ENCODE results near the gene DGKI. TPM values are rescaled to one million over a fixed set of nuclear protein-coding genes. Genes with fewer than 3 reads are reported as not detected.

DGKI gene
- polyA plus RNA-seq, 4 donors = 1.5 to 2.0 (median 1.7) TPM

DNA sequence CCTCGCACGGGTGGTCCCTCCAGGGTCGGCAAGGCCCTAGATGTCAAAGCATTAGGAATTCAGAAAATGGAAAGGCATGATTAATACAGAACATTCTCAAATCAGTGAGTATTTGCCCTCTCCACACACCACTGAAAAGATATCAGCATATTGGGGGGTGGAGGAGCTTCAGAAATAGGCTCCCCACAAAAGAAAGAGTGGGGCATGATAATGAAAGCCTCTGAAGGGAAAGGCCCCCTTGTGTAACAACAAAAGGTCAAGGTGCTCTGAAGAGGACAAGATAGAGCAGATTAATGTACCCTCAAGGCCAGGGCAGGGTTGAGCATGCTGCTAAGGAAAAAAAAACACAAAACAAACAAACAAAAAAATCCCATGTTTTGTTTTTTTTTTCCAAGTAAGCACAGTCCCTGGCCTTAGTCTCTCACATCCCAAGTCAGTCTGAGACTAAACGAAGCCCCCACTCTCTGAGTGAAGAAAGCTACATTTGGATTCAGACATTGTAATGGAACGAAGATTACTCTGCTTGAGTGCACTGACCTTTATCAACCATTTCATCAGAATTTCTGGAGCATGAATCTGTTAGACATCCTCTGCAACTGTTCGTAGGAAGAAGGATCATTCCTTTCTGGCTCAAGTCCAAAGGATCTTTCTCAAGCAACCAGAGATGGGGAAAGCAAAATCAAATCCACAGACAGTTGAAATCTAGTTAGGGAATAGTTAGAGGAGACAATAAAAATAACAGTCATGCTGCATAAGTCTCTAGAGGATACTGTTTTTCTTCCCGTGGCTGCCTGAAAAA lies 27.4 kb upstream of the DGKI start:
- no peak for DNase-seq (ENCODE audit: low read depth in 4 of 4, low spot score in 2 of 4)

DNA sequence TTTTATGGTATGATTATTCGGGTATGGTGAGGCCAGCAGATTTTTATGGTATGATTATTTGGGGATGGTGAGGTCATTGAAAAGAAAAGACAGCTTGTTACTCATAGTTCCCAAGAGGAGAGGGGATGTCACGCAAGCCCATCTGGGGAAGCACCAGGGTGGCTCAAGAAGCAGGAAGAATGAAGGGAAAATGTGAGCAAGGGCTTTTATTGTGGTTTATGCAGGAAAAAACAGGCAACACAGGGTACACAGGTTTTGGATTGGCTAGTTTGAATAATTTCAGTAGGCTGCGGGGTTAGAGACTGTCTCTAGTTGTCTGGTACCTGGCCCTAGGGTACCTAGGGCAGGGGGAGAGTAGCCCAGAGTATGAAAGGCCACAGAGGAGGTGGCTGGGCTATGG lies 26.8 kb upstream of the DGKI start:
- DNase-seq (ENCODE audit: low read depth in 4 of 4, low spot score in 2 of 4) = no peak

DNA sequence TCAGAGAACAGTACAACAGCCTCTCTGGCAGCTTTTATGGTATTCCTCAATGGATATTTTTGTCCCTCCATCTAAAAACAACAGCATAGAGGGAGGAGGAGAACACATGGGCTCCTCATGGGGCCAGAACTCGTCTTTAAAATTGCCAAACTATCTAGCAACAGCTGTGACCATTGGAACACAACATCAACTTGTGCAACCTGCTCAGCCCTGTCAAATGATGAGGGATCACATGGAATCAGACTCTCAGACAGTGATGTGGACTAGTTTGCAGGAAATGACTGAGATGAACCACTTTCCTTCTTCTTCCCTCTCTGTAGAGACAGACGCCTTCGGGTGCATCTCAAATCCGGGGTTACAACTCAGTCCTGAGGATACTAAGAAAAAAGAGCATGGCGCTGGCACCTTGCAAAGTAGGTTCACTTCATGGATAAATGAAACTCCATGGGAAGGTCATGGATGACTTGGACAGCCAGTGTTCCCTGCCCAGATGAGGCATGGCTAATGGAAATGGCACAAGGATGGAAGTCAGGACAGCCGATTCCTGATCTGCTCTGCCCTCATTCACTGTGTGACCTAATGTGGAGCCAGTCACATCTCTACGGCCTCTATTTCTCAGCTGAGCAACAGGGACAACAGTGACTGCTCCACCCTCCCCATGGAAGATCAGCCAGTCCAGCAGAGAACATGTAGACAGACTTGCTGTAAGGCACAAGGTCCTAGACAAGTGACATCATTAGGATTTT lies 24.6 kb upstream of the DGKI start:
- no peak for DNase-seq (ENCODE audit: low read depth in 4 of 4, low spot score in 2 of 4)

DNA sequence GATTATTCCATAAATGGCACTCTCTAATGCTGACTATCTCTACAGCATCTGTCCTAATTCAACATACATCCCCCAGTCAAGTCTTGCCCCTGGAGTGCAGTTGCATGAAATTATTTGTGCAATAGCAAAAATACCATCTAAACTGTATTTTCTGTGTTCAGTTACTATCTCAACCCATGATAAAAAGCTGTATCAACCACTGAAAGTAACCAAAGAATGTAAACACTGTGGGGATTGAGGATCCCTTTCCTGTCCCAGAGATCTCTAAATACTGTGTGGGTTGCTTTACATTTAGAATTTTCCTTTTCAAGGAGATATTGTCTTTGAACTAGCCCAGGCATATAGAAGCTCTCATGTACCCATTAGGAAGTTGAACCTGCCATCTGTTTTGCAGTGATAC lies 23.9 kb upstream of the DGKI start:
- DNase-seq (ENCODE audit: low read depth in 4 of 4, low spot score in 2 of 4) = no peak

DNA sequence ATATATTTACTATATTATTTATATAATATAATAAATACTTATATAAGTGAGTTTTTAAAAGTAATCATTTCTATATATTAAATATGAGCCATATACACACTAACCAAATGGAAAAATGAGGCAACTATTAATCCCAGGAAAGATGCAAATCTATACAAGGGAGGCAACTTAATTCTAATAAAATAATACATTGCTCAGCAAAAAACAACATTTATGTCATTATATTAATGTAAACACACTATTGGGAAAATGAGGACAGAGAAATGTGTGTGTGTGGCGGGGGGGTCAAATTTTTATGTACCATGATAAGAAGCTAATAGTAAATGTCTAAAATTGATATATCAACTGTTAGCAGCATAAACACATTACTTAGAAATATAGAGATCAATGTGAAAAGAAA lies 23.3 kb upstream of the DGKI start:
- DNase-seq (ENCODE audit: low read depth in 4 of 4, low spot score in 2 of 4) = no peak

DNA sequence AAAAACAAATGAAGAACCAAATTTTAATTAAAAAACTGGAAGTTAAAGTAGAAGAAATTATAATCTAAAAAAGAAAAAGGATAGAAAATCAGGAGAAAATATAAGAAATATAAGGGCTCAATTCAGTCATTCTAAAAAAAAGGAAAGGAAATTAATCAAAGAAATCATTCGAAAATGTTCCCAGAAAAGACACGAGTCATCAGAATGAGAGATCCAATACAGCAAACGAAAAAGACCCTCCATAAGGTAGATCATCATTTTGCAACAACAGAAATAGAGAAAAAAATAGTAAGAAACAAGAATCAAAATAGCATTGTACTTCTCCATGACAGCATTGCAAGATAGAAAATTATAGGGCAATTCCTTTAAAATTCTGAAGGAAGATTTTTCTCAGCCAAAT lies 22.5 kb upstream of the DGKI start:
- no peak for DNase-seq (ENCODE audit: low read depth in 4 of 4, low spot score in 2 of 4)

DNA sequence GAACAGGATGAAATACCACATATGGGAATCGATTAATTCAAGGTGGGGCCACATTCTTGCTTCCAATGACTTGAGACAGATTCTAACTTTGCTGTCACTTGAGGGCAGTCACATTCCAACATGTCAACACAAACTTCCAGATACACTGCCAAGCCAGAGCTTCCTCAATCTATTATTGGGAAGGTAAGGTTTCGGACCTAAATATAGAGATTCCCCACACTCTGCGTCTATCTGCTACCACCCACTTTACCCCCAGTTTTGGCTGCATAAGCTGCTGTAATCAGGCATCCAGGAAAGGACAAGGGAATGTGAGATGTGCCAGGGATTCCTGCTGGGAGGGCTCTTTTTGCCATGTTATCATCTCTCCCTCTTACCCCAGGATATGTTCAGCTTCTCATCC lies 20.5 kb upstream of the DGKI start:
- no peak for DNase-seq (ENCODE audit: low read depth in 4 of 4, low spot score in 2 of 4)

DNA sequence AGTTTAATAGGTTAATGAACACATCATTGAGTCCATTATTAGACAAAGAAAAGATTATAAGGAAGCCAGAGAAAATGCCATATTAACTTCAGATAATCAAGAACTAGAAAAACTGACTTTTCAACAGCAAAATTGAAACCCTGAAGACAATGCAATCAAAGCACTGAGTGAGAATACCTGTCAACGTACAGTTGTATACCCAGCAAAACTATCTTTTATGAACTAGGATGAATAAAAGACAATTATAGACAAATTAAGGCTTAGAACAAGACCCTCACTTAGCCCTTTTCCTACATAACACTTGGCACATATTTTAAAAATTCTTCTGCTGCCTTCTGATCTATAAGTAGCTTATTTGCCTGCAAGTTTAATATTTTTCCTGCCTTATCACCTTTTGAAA lies 19.0 kb upstream of the DGKI start:
- DNase-seq (ENCODE audit: low read depth in 4 of 4, low spot score in 2 of 4) = no peak

DNA sequence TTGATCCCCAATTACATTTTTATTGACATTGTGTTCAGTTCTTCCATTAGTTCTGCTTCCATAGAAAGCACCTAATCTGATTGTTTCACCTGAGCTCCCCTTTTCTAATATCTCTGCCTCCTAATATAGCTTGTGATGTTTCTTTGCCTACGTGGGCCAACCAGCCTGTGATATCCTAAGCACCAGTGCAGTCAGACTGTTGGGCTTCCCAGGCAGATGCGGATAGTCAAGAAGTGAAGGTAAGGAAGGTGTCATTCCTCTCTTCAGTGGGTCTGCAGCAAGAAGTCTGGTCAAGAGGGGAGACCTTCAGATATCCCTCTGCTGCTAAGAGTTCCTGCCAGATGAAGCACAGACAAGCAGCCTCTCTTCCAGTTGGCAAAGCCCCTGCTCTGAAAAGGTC lies 16.2 kb upstream of the DGKI start:
- DNase-seq (ENCODE audit: low read depth in 4 of 4, low spot score in 2 of 4) = no peak

DNA sequence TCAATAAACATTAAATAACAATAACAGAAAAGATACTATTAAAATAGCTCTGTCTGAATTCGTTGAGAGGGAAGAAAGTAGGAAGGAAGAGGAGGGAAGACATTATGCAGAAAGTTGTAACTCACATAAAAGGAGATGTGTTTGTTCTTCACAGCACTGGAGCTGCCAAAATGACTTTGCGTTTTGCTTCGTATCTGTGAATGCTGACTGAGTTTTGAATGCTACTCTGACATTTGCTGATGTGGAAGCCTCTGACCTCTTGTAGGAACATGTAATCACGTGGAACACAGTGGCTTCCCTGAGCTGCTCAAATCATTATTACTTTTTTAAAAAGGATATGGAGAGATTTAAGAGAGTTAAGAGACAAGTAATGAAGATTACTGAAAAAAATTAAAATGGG lies 15.6 kb upstream of the DGKI start:
- DNase-seq (ENCODE audit: low read depth in 4 of 4, low spot score in 2 of 4) = no peak

DNA sequence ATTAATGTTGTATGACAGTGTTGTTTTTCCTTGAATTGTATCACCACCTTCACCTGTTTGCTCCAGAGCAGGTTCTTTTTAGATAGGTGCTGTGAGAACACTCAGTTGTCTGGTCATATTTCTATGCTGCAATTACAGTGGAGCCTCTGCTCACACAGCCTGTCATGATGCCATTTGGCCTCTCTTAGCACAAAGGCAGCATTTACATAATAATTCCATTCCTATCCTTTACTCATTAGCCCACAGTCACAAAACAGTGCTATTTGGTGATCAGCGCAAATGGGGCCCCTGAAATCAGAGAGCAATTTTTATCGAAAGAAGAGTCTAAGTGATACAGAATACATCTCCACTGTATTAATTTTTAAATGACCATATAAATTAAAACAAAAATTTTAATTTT lies 13.8 kb upstream of the DGKI start:
- DNase-seq (ENCODE audit: low read depth in 4 of 4, low spot score in 2 of 4) = no peak

DNA sequence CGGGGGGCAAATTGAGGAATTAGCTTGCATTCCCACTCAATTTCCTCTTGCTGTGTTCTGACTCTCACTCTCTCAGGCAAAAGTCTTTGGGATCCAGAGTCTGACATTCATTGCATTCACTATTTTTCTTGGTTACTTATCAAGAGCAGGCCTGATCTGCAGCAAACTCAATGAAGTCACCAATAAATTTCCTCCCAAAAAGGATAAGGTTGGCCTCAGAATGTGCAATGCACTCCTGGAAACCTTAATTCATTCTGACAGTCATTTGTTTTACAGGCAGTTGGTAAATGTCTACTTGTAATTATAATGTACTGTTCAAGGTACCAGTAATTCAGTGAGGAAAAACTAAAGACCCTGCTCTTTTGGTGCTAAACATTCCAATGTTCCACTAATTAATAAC lies 6.3 kb upstream of the DGKI start:
- DNase-seq (ENCODE audit: low read depth in 4 of 4, low spot score in 2 of 4) = no peak

DNA sequence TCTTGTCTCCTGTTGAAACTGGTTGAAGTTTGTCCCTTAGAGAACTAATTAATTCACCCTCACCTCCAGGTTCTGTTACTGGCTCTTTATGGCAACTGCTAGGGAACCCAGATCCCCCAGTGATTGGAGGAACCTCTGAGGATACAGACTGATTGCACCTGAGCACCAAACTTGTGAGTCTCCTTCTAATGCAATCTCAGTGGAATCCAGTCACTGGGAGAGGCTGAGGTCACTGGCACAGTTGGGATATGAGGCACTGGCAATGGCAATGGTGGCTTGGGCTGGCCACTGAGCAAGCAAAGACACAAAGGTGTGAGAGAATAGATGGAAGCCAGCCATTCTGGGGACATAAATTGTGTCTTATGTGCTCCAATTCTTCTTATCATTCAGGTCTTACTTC lies 5.3 kb upstream of the DGKI start:
- no peak for DNase-seq (ENCODE audit: low read depth in 4 of 4, low spot score in 2 of 4)

DNA sequence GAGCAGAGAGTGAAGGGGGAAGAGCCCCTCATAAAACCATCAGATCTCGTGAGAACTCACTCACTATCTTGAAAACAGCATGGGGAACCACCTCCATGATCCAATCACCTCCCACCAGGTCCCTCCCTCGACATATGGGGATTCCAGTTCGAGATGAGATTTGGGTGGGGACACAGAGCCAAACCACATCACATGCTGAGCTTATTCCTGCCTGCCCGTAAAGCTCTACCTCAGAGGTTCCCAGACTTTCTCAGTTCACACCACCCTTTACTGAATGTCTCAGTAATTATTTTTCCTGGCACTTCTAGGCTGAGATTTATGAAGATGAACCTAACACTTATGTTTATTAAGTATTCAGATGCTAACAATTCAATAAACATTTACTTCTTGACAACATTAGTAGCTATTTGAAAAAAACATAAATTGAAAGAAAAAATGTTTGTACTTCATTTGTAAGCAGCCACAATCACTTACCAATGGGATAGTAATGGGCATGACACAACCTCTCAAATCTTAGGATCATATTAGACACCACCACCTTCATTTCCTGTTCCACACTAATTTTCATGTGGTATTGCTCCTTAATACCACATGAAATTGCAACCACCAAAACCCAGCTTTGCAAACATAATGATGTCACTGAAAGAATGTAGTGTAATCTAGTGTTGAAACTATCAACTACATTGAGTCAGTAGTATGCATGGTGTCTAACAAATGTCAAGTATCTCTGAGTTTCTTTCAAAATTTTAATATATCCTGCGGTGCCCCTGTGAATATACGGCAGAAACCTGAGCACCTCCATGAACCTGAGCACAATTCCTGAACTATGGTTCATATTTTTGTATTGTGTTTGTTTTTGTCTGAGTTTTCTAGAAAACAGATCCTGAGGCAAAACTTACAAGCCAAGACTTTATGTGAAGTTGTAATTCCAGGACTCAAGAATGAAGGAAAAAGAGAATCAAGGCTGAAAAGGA lies 4.5 kb upstream of the DGKI start:
- DNase-seq (ENCODE audit: low read depth in 4 of 4, low spot score in 2 of 4) = no peak

DNA sequence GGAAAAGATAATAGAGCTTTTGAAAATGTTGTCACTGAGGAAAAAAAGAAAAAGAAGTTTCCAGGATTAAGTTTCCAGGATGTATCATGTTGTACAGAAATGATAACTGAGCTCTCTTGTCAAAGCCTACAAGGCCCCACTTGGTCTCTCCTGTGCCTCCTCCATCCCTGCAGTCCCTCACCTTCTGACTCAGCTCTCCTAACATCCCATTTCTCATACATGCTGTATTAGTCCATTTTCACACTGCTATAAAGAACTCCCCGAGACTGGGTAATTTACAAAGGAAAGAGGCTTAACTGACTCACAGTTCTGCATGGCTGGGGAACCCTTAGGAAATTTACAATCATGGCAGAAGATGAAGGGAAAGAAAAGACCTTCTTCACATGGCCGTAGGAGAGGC lies 3.8 kb upstream of the DGKI start:
- no peak for DNase-seq (ENCODE audit: low read depth in 4 of 4, low spot score in 2 of 4)

DNA sequence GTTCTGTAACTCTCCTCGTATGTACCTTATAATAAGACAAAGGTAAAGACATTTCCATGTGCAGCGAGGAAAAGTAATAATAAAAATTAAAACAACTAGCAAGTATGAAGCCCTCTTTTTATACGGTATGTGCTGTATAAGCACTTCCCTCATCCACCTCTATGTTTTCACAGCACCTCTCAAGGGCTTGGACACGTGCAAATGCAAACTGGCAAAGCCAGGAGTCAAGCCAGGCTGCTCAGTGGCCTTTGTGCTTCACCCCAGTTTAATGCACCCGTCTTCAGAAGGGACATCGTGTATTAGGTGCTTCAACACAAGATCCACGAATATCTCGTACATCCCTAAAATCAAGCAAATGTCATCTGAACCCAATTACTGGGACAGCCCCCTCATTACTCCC lies 1.3 kb upstream of the DGKI start:
- no peak for DNase-seq (ENCODE audit: low read depth in 4 of 4, low spot score in 2 of 4)

DNA sequence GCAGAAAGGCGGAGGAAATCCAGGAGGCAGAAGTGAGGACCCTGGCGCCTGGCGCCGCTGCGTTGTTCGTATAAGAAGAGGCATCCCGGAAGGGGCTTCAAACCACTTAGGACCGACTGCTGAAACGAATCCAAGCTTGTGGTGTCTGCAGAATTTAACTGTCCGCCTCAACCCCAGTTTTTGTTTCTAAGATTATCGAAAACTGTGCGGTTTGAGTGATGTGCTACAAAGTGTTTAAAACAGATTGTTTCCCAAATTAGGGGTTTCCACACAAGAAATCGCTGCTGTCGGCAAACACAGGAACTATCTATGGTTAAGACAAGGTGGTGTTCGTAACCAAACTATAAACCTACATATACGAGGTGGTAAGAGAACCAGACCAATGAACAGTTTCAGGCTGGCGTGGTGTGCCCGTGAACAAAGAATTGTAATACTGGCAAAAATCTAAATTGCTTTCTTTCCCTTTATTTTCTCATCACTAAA lies 835 bp upstream of the DGKI start:
- no peak for DNase-seq (ENCODE audit: low read depth in 4 of 4, low spot score in 2 of 4)

DNA sequence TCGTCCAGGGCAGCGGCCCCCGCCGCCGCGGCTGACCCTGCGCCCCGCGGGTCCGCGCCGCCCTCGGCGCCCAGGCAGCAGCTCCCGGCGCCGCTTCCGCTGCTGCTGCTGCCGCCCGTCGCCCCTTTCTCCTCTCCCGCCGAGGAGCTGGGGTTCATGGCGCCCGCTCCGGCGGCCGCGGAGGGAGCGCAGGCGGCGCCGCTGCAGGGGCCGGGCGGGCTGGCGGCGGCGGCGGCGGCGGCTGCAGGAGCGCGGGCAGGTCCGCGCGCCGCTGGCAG lies 286 bp downstream of the DGKI start:
- no peak for DNase-seq (ENCODE audit: low read depth in 4 of 4, low spot score in 2 of 4)

DNA sequence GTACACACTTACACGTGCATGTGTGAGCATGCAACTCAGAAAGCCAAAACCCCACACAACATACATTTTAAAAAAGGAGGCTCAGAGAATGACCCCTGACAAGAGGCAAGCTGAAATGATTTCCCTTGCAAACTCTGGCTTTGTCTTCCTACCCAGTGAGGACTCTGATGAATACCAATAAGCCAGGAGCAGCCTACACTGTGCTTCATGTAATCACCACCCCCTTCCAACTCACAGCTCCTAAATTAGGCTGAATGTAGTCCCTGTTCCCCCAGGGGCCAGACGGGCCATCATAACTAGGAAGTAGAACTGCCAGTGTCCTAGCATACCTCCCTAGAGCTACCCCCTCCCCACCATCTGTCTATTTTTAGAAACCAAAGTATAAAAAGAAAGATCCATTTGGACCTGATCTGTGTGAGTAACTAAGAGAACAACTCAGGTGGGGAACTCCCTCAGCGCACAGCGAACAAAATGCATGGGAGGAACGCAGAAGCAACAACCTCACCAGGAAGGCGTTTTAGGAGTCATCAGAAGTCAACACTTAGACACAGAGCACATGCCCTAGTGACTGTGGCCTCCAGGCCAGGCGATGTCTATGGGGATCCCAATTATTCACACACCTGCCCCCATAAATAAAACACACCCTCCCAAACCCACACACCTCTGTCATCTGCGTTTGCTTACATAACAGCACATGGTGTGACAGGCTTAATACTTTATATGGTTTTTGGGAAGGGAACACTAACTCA lies 1.9 kb downstream of the DGKI start:
- no peak for DNase-seq (ENCODE audit: low read depth in 4 of 4, low spot score in 2 of 4)

DNA sequence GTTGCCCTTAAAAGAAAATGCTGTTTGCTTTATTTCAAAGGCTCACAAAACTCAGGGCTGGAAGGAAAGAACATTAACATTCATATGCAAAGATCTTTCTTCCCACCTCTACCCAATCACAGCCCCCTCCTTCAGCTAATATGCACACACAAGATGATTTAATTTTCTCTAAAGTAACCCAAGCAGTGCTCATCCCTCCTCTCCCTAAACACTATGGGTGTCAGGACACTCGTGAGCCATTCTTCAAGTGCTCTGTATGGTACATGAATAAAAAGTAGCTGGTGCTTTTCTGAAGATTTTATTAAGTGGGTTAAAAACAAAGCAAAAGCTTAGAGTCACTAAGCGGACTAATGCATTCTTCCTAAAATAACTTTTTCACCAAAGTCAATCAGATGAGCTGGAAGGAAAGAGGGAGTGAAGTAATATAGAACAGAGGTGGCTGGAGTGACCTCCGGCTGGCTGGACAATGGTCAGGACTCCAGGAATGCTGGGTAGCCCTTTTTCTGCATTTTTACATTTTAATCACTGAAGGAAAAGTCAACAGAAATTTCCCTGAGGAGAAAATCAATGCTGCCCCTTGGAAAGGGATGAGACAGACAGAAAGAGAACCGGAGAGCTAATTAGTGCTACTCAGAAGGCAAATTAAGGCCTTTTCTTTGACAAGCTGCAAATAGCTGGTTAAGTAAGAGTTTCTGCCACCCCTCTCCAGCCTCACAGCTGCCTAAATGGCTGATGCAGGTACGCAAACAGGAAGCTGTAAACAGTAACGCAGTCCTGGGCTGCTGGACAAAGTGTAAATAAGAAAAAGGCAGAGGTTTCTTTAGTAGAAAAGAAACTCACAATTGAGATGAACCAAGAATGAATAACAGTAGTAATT lies 6.6 kb downstream of the DGKI start:
- DNase-seq (ENCODE audit: low read depth in 4 of 4, low spot score in 2 of 4) = no peak
